ENCODE measurements around the gene PSMG4.

PSMG4 gene

GRCh38 chr6:3288711-3289663 lies 30.2 kb downstream of the PSMG4 start:
- DNase-seq (ENCODE audit: low read depth in 1 of 2, low spot score in 1 of 2): no peak

DNA sequence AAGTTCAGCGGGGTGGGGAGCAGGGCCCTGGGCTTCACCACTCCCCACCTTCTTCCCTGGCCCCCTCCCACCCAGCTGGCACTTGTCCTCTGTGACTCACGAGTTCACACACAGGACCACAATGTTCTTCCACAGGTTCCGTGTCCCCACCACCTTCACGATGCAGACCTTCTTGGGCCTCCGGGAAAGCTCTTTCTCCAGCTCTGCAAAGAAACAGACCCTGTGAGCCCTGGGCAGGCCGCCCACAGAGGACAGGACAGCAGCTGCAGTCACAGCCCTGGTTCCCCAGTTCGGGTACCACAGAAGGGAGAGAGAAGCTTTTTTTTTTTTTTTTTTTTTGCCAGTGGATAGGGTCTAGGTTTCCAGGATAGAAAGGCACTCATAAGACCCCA lies 30.9 kb downstream of the PSMG4 start:
- no peak for DNase-seq (ENCODE audit: low read depth in 1 of 2, low spot score in 1 of 2)

DNA sequence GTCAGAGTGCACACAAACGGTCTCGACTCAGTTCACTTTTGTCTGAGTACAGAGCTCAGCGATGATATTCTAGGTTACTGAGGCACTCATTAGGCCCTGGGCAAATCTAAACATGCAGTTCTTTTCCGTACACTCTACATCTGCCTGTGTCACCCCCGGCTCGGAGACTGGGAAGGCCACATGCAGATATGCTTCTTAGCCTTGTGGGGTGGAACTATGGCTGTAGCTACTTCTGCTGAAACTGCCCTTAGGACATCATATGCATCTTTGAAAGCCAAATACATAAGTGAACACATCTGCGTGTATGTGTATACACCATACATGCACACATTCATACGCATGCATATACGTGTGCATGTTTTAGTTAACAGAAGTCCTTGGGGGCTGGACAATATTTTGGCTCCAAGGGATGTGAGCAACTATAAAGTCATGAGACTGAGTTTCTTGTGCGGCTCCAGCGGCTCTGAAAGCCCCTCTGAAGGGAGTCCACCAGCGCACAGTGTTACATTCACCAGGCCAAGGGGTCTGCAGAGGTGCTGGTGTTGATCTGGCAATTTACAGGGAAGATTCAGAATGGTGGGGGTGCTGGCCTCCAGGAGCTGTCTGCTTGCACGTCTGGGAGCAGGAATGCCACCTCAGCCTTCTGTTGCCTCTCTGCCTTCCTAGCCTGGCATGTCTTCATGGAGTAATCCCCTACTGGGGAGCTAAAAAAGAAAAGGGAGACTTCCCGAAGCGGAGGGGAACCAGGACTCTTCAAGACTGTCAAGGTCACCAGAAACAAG lies 31.6 kb downstream of the PSMG4 start:
- DNase-seq (ENCODE audit: low read depth in 1 of 2, low spot score in 1 of 2): no peak

GRCh38 chr6:3290931-3291211 lies 32.1 kb downstream of the PSMG4 start:
- DNase-seq (ENCODE audit: low read depth in 1 of 2, low spot score in 1 of 2): no peak

GRCh38 chr6:3291346-3291745 lies 32.6 kb downstream of the PSMG4 start:
- no peak for DNase-seq (ENCODE audit: low read depth in 1 of 2, low spot score in 1 of 2)

GRCh38 chr6:3291987-3292386 lies 33.2 kb downstream of the PSMG4 start:
- no peak for DNase-seq (ENCODE audit: low read depth in 1 of 2, low spot score in 1 of 2)

DNA sequence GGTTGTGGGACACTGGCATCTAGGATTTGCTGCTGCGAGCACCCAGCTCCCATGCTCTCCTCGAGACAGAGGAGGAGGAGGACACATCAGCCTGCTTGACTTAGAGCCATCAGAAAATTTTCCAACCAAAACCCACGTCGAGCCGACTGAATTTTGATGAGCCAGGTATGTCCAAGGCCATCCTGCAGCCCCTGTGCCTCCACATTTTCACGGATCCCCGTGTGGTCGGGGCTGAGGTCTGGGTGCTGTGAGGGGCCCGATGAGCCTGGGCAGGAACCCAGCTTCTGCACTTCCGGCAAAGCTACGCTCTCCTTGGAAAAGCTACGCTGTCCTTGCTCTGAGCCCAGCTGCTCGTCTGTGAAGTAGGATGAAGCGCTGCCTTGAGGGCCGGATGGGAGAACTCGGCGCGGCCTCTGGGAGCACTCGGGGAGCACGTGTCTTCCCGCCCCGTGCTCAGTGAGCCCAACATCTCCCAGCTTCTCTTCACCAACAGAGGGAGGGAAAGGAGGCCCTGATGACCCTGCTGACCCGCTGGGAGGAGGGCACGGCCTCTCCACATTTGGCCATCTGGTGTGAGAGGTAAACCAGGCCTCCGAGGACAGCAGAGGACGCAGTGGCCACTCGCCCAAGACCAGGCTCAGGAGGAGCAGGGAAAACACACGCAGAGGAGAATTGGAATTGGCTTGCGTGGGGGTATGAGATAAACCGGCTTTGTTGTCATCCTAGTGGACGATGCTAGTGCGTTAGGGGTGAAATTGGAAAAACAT lies 33.9 kb downstream of the PSMG4 start:
- DNase-seq (ENCODE audit: low read depth in 1 of 2, low spot score in 1 of 2): no peak

DNA sequence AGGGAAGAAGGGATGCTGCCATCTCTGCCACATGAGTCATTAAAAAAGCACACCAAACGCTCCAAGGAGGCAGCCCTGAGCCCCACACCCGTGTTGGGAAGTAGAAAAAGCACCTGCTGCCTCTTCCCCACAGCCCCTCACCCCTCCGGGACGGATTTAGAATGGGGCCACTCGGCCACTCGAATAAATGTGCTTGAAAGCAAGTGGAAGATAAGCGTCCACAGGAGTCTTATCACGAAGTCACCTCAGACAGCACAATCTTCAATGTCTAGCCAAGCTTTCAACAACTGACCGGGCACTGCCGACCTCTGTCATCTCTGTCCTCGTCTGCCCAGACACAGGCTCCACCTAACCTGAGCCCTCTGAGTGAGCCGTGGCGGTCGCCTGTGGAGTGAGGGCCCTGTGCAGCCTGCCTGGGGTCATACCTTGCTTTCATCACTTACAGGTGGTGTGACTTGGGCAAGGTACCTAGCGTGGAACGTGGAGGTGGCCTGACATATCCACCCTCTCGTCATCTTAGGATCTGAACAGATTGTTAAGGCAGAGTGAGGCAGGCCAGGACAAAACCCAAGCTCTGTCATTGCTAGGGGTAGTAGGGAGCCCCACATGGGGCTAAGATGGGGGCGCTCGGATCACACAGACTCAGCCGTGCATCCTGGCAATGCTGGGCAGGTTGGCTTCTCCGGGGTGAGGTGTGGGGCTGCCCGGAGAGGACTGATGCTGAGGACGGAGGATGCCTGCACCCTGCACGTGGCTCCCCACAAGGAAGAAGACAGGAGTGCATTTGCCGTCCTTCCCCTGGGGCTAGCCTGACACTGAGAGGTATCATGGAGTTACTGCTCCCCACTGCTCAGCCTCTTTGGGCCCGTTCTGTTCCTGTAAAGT lies 34.8 kb downstream of the PSMG4 start:
- DNase-seq (ENCODE audit: low read depth in 1 of 2, low spot score in 1 of 2): no peak

GRCh38 chr6:3294396-3294795 lies 35.6 kb downstream of the PSMG4 start:
- no peak for DNase-seq (ENCODE audit: low read depth in 1 of 2, low spot score in 1 of 2)

- no peak for DNase-seq (ENCODE audit: low read depth in 1 of 2, low spot score in 1 of 2)
Observed at GRCh38 chr6:3294921-3295871, 36.4 kb downstream of the PSMG4 start.

DNA sequence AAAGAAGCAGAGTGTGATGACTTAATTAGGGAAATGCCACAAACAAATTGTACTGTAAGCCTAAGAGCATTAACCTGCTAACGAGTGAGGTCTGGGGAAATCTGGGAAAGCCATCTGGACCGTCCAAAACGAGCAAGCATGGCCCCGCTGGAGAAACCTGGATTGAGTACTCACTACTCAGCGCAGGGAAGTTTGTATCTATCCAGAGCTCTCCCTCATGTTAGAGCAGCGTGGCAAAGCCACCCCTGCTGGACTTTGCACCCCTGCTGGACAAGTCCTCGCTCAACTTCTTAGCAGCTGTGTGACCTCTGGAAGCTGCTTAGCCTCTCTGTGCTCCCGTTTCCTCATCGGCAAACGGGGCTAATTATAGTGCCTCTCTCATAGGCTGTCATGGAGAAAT lies 37.3 kb downstream of the PSMG4 start:
- no peak for DNase-seq (ENCODE audit: low read depth in 1 of 2, low spot score in 1 of 2)

DNA sequence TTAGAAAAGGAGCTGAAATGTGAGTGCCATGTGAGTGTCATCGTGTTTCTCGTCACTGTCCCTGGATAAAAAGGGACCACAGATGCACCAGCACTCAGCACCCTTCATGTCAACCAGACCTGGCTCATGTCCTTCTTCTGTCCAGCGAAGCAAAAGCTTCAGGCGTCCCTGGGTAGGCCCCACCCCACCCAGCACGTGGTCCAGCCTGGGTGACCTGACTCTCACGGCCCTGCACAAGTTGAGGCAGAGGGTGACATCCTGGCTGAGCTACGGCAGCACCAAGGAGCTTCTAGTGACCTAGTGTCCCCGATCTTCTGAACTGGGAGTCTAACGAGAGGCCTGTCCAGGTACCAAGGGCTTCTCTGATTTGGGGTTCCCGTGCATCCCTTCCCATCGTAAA lies 37.8 kb downstream of the PSMG4 start:
- DNase-seq (ENCODE audit: low read depth in 1 of 2, low spot score in 1 of 2): no peak

GRCh38 chr6:3297006-3297405 lies 38.3 kb downstream of the PSMG4 start:
- no peak for DNase-seq (ENCODE audit: low read depth in 1 of 2, low spot score in 1 of 2)

DNA sequence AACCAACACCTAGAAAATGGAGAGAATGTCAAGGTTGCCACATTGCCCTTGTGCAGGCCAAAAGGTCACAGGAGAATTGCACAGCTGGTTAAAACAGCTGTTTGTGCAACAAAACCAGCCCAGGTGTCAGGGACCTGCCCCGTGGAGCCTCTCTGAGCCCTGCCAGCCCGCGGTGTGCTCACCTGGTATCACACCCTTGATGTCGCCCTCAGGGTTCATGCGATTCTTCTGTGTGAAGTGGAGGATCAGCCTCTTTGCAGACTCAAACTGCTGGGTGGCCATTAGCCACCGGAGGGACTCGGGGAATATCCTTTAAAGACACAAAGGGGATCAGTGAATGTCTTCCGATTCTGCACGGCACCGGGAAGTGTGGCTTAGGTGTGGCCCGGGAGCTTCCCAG lies 39.2 kb downstream of the PSMG4 start:
- no peak for DNase-seq (ENCODE audit: low read depth in 1 of 2, low spot score in 1 of 2)

GRCh38 chr6:3299221-3299620 lies 40.5 kb downstream of the PSMG4 start:
- DNase-seq (ENCODE audit: low read depth in 1 of 2, low spot score in 1 of 2): no peak

- no peak for DNase-seq (ENCODE audit: low read depth in 1 of 2, low spot score in 1 of 2)
Observed at GRCh38 chr6:3301506-3301905, 42.8 kb downstream of the PSMG4 start.

- no peak for DNase-seq (ENCODE audit: low read depth in 1 of 2, low spot score in 1 of 2)
Observed at GRCh38 chr6:3303795-3304411, 45.2 kb downstream of the PSMG4 start.

DNA sequence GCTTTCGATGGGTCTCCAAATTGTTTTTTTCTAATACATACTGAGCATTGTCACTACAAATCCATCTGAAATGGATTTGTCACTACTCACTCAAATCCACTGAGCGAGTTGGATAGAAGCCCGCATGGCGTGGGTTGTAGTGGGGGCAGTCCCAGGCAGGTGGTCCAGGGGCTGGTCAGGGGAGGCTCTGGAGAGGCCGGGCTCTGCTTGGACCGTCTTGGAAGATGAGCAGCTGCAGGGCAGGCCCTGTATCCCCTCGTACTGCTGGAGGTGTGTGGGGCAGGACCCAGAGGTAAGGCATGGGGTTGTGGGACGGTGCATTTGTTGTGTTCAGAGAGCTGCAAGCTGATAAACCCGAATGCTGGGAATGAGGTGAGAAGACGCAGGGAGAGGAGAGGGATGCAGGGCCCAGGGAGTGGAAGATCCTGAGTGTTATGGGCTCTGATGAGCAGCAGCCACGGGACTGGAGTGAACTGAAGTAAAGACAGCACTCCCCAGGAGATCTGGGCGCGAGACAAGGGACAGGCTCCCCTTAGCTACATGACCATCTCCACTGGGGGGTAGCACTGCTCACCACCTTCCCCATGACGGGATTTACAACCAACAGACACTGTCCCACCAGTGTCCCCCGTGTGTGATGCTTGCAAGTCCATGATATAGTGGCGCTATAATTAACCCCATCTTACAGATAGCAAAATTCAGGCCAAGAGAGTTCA lies 45.9 kb downstream of the PSMG4 start:
- DNase-seq (ENCODE audit: low read depth in 1 of 2, low spot score in 1 of 2): no peak

GRCh38 chr6:3305216-3305565 lies 46.4 kb downstream of the PSMG4 start:
- DNase-seq (ENCODE audit: low read depth in 1 of 2, low spot score in 1 of 2): no peak

Data from activated CD4-positive, alpha-beta T cell treated with anti-CD3 and anti-CD28 coated beads, Interleukin-2, amount 50 U/mL, for 24 hours (primary cell).